ENCODE results near the gene TFDP1.
A peak's percentile ranks its signal among the peaks of the same experiment; 100 is the strongest.

The TFDP1 gene, protein sequence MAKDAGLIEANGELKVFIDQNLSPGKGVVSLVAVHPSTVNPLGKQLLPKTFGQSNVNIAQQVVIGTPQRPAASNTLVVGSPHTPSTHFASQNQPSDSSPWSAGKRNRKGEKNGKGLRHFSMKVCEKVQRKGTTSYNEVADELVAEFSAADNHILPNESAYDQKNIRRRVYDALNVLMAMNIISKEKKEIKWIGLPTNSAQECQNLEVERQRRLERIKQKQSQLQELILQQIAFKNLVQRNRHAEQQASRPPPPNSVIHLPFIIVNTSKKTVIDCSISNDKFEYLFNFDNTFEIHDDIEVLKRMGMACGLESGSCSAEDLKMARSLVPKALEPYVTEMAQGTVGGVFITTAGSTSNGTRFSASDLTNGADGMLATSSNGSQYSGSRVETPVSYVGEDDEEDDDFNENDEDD

DNA sequence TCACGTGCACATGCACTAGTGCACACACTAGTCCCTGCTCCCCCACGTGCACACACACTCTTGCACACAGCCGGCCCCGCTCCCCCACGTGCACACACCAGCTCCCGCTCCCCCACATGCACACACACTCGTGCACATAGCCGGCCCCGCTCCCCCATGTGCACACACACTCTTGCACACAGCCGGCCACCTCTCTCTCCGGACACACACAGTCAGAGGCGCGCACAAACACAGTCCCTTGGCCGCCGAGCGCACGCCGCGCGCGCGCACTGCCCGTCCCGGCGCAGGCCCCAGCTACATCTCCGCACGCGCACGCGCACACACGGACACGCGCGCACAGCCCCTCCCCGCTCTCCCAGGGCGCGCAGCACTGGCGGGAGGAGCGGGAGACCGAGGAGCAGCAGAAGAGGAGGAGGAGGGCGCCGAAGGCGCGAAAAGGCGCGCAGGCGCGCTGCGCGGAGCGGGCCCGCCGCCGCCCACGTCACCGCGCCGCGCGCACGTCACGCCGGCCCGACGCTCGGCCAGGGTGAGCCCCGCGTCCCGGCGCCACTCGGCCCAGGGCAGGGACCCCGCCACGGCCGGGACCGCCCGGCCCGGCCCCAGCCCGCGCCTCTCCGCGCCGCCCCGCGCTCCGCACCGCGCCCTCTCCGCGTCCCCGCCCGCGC, at the start of gene TFDP1:
Gene TFDP1 (plus strand): TSS at position 549 of the 665 bp plus-strand sequence. CDS start 1,085 bp downstream, outside the sequence.
- DNase-seq: peak; percentile 96

DNA sequence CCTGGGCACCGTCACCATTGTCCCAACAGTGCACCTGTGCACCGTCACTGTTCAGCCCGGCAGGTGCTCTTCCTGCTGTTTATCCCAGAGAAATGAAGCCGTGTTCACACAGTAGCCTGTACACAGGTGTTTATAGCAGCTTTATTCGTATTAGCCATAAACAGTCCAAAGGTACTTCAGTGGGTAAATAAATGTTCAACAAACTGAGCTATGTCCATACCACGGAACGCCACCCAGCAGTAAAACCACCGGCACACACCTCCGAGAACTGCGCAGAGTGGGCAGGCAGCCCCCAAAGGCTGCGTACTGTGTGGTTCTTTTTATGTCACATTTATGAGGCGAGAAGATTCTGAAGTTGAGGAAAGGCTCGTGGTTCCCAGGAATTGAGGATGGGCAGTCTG, 49.2 kb upstream of the TFDP1 start:
- DNase-seq: no peak

DNA sequence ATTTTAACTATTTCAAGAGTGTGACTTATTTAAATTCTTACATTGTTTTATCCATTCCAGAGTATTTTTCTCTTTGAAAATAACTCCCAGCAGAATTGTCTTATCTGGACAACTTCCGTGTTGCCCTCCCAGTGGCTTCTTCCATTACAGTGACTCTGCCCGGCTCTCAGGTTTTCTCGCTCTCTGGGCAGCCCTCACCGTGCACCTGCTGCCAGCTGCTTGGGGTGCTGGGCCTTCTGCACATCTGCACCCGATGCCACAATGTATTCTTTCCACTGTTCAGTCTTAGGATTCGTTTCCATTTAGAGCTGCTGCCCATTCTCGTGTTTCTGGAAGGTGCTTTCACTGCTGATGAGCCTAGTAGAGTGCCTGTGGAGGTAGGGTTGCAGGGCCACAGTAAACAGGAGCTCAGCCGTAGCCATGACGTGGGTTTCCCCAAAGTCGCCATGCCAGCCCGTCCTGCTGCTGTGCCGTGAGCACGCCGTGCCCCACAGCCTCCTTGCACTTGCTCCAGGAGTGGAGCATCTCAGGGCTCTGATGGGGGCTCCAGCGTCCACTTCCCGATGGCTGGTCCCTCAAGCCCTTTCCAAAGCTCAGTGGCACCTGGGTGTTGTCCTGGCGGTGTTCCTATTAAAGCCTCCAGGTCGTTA, 48.0 kb upstream of the TFDP1 start:
- no peak for DNase-seq

DNA sequence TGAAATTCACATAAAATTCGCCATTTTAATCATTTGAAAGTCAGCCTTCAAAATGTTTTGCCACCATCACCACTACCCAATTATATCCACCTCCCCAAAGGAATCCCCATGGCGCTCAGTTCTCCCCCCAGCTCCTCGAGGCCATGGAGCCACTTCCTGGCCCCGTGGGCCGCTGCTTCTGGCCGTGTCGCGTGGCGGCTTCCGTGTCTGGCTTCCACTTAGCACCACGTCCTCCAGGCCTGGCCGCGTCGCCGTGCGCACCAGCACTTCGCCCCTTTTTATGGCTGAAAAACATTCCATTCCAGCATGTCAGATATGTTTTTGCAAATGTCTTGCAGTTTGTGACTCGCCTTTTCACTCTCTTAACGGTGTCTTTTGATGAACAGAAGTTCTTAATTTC, 47.3 kb upstream of the TFDP1 start:
- no peak for DNase-seq

DNA sequence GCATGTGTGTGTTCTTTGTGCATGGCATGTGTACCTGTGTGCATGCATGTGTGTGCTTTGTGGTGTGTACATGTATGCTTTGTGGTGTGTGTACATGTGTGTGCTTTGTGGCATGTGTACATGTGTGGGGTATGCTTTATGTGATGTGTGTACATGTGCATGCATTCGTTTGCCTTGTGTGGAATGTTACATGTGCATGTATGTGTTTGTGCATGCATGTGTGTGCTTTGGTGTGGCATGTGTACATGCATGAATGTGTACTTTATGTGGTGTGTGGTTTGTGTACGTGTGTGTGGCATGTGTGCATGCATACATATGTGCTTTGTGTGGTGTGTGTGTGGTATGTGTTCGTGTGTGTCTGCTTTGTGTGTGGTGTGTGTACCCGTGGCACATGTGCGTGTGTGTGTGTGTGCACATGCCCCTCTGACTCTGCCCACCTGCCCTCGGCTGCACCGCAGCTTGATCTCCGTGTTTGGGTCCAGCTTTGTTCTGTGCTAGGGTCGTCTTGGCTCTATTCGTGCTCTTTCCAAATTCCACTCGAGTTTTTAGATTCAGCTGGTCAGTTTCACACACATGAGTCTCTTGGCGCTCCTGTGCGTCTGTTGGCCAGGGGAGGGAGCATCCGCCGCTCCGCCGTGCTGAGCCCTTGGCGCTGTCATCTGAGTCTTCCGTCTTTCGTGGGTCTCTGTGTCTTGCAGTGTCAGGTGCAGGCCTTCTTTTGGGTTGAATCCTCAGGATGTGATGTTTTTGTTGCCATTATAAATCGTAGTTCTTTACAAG, 46.5 kb upstream of the TFDP1 start:
- DNase-seq: no peak

DNA sequence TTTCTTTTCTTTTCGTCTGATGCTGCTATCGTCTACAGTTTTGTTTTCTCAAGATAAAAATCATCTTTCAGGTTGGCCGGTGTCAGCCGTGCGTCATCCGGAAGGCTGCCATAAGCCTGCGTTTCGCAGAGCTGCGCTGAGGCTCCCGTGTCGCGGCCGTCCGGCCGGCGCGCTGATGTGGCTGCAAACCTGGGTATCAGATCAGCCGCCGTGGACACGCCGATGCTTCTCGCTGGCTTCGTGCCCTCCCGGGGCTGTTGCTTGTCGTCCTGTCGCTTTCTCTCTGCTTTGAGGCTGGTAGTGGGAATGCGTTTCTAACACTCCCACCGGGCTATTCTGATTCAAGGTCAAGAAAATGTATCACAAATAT, 45.9 kb upstream of the TFDP1 start:
- DNase-seq: no peak

DNA sequence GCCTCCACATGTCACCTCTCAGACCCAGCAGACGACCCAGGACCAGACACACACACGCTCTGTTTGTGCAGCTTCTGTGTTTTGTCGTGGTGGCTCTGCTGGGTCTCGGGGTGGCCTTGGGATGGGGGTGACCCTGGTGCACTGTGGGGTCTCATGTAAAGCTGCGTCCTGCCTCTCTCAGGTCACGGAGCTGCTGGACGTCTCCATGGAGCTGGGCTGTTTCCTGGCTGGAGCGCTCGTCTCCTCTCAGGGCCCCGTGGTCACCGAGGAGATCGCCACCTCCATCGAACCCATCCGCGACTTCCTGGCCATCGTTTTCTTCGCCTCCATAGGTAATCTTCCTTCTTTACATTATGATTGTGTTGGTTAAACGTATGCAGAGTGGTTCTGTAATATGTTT, 45.4 kb upstream of the TFDP1 start:
- DNase-seq: no peak

DNA sequence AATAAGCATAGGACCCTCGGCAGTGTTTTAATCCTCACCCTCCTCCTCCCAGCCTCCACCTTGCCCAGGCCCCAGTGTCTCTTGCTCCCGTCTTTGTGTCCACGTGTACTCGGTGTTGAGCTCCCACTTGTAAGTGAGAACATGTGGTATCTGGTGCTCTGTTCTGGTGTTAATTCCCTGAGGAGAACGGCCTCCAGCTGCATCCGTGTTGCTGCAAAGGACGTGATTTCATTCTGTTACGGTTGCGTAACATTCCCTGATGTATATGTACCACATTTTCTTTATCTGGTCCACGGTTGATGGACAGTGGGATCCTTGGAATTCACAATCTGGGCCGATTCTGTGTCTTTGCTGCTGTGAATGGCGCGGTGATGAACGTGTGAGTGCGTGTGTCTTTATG, 44.7 kb upstream of the TFDP1 start:
- DNase-seq: no peak

DNA sequence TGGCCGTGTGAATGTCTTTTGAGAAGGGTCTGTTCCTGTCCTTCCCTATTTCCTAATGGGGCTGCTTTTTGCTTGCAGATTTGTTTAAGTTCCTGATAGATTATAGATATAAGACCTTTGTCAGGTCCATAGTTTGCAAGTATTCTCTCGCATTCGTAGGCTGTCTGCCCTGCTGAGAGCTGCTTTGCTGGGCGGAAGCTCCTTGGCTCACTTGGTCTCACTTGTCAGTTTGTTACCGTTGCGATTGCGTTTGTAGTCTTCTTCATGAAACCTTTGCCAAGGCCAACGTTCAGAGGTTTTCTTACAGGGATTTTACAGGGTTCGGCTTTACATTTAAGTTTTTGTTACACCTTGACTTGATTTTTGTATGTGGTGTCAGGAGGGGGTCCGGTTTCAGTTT, 44.0 kb upstream of the TFDP1 start:
- DNase-seq: no peak

DNA sequence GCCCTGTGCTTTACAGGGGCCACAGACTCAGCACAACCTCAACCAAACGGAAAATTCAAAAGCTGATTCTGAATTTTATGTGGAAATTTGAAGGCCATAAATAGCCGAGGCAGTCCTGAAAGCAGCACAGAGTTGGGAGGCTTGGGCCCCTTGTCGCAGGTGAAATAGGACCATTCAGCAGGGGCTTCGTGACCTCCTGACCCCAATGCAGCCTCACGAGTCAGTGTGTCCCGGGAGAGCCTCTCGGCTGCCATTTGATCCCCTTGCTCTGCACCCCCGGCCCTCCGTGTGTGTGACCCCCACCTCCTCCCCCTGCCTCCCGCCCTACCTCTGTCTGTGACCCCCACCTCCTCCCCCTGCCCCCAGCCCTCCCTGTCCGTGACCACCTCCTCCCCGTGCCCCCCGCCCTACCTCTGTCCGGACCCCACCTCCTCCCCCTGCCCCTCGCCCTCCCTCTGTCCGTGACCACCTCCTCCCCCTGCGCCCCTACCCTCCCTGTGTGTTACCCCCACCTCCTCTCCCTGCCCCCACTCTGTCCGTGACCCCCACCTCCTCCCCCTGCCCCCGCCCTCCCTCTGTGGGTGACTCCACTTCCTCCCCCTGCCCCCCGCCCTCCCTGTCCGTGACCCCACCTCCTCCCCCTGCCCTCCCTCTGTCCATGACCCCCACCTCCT, 41.7 kb upstream of the TFDP1 start:
- no peak for DNase-seq

DNA sequence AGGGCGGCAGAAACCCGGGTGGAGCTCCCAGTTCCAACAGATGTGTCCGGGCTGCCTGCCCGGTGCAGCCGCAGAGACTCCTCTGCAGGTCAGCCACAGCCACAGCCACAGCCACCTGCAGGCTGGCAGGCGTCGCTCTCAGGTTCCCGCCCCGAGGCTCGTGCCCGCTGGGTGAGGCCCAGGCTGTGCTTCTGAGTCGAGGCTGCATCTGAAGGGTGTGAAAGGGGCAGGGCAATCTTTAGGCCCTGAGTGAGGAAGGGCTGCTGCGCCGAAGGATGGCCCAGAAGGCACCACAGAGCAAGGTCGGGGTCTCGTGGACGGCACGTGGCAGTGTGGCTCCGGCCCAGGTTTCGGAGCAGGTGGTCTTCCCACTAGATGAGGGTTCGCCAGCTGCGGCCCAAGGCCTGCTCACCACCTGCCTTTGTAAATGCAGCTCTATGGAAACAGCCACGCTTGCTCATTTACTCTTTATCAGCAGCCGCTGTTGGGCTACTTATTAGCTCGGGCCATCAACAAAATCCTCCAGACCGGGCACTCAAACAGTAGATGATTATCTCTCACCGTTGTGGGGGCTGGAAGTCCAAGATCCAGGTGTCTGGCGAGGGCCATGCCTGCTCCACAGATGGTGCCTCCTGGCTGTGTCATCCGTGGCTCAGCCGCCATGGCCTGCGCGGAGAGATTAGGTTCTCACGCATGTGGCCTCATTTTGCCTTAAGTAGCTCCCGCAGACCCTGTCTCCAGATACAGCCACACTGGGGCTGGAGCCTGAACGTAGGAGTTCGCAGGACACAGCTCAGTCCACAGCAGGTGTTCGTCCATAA, 40.3 kb upstream of the TFDP1 start:
- no peak for DNase-seq

DNA sequence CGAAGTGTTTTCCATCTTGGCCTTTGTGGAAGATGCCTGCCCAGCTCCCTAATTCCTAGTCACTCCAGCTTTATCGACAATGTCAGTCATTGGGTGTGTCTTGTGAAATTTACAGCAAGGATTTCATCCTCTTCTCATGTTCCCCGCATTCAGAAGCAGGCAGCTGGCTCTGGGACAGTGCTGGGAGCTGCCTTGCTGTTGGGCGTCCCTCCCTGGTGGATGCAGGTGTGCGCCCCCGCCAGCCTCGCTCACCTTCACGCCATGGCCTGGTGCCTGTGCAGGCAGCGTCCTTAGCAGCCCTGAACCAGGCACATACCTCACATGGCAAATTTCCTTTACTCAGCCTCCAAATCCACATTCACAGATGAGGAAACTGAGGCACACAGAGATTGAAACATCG, 39.7 kb upstream of the TFDP1 start:
- DNase-seq: no peak

DNA sequence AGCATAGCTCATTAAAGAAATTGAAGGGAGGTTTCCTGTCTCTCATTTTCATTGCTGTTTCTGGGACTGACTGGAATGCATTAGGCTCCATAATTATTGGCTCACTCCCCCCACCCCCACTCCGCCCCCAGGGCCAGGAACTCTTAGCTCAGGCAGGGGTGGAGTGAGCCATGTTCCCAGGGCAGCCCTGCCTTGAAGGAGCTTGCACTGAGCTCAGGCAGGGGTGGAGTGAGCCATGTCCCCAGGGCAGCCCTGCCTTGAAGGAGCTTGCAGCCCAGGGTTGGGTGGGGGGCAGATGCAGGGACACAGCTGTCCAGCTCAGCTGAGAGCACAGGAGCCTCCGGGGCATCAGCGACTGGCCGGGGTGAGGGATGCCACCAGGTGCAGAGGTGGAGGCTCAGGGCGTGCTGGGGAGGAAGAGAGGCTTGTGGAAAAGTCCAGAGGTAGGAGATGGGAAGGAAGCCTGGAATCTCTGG, 39.1 kb upstream of the TFDP1 start:
- DNase-seq: no peak

DNA sequence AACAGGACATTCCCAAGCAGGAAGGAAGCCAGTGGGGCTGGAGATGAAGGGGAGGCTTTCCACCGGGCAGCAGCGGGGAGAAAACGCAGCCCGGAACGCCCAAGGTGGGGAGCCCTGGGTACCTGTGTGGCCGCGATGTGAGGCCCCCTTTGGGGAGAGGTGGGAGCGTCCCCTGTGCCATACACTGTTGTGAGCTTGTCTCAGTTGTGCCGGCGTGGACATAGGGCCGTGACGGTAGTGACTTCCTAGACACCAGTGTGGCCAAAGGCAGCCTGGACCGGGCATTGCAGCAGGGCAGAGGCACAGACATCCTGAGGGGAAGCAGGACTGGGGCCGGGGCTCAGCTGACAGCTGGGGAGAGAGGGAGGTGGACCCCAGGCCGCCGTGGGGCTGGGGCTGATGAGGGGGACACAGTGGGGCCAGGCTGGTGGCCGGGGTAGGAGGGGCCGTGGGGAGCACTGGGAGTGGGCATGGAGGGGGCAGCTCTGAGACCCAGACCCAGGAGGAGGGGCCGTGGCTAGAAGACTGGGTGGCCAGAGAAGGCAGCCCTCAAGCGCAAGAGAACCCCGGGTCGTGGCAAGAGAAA, 38.5 kb upstream of the TFDP1 start:
- DNase-seq: no peak

DNA sequence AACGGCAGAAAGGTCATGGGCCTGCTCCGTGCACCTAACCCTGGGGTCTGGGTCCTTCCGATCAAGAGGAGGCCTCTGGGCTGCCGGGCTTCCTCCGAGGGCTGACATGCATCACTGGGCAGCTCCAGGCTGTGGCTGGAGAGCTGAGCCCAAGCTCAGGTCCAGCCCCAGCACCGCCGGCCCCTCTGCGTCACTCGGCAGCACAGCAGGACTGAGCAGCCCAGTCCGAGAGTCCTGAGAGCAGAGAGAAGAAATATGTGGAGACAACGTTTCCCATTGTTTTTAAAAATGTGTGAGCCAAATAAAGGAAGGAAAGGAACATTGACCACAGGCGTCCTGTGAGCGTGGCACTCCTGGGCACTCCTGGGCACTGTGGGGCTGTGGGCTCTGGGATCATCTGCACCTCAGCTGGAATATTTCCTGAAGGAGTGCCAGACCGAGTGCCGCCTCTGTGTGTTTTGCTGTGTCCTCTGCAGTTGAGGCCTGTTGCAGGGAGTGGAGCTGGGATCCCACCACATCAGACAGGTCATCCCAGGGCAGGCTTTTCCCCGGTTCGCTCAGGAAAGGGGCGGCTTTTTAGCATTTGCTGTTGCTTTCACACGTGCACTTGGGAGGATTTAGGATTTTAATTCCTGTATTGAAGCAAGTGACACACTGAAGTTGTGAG, 37.8 kb upstream of the TFDP1 start:
- DNase-seq: no peak

DNA sequence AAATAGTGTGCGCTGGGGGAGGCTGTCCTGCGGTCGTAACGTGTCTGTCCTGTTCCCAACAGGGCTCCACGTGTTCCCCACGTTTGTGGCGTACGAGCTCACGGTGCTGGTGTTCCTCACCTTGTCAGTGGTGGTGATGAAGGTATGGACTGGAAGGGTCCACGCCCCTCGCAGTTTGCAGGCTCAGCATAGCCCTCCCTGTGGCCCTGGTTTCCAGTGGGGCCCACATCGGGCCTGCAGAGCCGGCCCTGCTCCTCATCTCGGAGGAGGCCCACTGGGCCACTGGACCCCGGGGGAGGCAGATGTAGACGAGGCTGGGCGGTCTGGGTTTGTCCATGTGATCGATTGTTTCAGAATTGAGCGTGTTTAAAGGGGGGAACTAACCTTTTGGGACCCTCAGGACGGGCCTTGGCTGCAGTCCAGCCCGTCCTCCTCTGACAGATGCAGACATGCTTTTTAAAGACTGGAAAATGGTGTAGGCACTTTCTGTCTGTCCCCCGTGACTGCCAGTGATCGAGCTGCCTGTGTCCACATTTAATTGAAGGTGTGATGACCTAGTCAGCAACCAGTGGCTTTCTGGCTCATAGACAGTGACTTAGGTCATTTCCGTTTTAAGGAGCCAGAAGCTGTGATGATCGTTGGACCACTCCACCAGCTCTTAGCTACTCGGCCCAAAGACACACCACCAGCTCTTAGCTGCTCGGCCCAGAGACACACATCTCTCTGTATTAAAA, 37.1 kb upstream of the TFDP1 start:
- no peak for DNase-seq

DNA sequence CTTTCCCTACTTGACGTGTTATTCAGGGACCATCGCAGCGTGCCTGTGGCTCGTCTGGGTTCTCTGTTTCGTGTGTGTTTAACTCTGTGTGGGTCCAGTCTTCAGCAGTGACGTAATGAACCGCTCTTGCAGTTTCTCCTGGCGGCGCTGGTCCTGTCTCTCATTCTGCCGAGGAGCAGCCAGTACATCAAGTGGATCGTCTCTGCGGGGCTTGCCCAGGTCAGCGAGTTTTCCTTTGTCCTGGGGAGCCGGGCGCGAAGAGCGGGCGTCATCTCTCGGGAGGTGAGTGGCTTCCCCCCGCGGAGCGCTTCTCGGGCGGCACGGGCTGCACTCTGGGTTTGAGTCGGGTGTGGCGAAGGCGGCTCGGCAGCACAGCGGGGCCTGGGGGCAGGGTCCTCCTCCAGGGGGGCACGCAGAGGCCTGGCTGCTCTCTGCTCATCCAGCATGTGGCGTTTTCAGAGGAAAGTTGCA, 36.3 kb upstream of the TFDP1 start:
- DNase-seq: no peak

DNA sequence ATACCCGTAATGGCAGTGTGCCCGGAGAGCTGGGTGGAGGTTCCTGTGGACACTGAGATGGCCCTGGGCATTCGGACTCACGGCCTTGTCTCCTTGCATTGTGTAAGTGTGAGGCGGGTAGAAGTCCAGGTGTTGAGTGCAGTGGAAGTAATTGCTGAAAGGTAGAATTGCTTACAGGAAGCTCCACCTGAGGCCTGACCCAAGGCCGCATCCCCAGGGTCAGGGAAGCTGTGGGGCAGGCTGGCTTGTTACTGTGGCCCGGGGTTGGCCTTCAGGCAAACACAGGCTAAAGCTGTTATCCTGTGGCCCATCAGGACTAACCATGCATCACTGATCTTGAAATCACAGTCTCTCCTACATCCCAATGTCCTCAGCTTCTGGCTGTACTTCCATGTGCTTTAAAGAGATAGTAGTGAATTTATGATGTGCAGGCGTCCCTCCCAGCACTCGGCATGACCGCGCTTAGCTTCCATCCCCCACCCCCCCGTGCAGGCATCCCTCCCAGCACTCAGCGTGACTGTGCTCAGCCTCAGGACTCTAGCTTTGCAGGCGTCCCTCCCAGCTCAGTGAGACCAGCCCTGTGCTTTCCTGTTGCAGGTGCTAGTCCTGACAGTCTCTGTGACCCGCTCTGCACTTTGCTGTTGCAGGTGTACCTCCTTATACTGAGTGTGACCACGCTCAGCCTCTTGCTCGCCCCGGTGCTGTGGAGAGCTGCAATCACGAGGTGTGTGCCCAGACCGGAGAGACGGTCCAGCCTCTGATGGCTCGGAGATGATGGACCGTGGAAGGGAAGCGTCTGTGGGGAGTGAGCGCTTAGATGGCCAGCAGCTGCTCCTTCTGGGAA, 35.6 kb upstream of the TFDP1 start:
- DNase-seq: no peak

DNA sequence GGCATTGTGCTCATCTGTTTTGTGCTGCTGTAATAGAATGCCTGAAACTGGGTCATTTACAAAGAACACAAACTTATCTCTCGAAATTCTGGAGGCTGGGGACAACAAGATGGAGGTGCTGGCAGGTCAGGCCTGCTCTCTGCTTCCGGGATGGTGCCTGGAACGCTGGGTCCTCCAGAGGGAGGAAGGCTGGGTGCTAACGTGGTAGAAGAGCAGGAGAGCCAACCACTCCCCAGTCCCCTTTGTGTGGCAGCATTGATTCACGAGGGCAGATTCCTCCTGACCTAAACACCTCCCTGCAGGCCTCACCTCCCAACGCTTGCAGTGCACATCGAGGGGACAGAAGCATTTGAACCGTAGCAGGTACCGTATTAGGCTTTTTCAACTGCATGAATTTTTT, 34.1 kb upstream of the TFDP1 start:
- DNase-seq: no peak

Data from NCI-H1105 (cell line).